K562 (cell line): ENCODE results near the gene ARFGEF3. TPM values are rescaled to one million over a fixed set of nuclear protein-coding genes. Genes with fewer than 3 reads are reported as not detected.

Experiments
- ATAC-seq: fragments of 200-7000 bp; cut with Tn5 transposase; 3 replicates; pipeline ENCODE4 v1.9.1; 2020; ENCODE audit warnings: moderate library complexity
- BruUV-seq: library from RNA; stranded (reverse); fragments of 400-500 nt; replicated peaks from 2 replicates; lab custom pipeline; 2021; lab: Mats Ljungman, UMichigan
- CTCF ChIA-PET: fragments of 300-600 bp; formaldehyde crosslinking; extraction: SDS; loops from one replicate; lab custom pipeline; 2021; ENCODE audit warnings: low intra/inter-chr PET ratio; lab: Yijun Ruan, JAX
- POLR2A ChIA-PET: fragments of 300-600, 350-650 bp; sonication (Branson Sonifier 250); formaldehyde crosslinking; extraction: SDS; loops from one replicate; lab custom pipeline; 2021; ENCODE audit warnings: antibody characterized with exemption, inconsistent platforms; lab: Yijun Ruan, JAX
- DNase-seq, 4 experiments: peaks; one replicate each; pipeline versions ENCODE4 v3.0.0 to v3.0.0-alpha.2; 2011 to 2018; ENCODE audit warnings: low spot score in 3 of 4, mixed read lengths in 3 of 4; ENCODE audit errors: extremely low read depth in 1 of 4
- FAIRE-seq: peaks from 2 replicates; lab custom pipeline; 2011; peaks lifted over from hg19 to GRCh38; lab: Jason Lieb, UNC
- H2AFZ ChIP-seq: 2 replicates; pipeline ENCODE4 v1.6.0; 2011; ENCODE audit warnings: low read depth, low read length, control low read depth, inconsistent platforms
- H3K27ac ChIP-seq: fragments of 200-600 bp; 3 replicates; pipeline ENCODE4 v1.8.0; 2011; ENCODE audit warnings: low read depth, mild to moderate bottlenecking, control low read depth, inconsistent platforms, low read length, moderate library complexity, mixed read lengths; ENCODE audit errors: extremely low read depth
- H3K27me3 ChIP-seq, 2 experiments: fragments of 300-600 bp in 1 of 2; 2 replicates in 1 of 2; 3 replicates in 1 of 2; pipeline versions ENCODE4 v1.6.0 to v1.8.0; 2011; ENCODE audit warnings: inconsistent platforms in 2 of 2, low read length in 2 of 2, mild to moderate bottlenecking in 1 of 2, mixed read lengths in 1 of 2, moderate library complexity in 1 of 2; ENCODE audit not compliant: control insufficient read depth in 2 of 2, insufficient read depth in 2 of 2
- H3K36me3 ChIP-seq: fragments of 300-600 bp; 3 replicates; pipeline ENCODE4 v1.8.0; 2011; ENCODE audit warnings: mild to moderate bottlenecking, low read length, inconsistent platforms; ENCODE audit not compliant: control insufficient read depth, insufficient read depth
- H3K4me1 ChIP-seq, 2 experiments: fragments of 200-600 bp in 1 of 2; replicated peaks in 1 of 2; 2 replicates in 1 of 2; 3 replicates in 1 of 2; pipeline versions ENCODE4 v1.5.1 to v1.8.0; 2011; ENCODE audit warnings: inconsistent platforms in 2 of 2, low read length in 2 of 2, mild to moderate bottlenecking in 1 of 2, mixed read lengths in 1 of 2, moderate library complexity in 1 of 2; ENCODE audit not compliant: control insufficient read depth in 2 of 2, insufficient read depth in 2 of 2
- H3K4me2 ChIP-seq: 2 replicates; pipeline ENCODE4 v1.6.1; 2011; ENCODE audit warnings: low read length, control low read depth, inconsistent platforms, mixed read lengths; ENCODE audit not compliant: insufficient read depth
- H3K4me3 ChIP-seq: fragments of 200-600 bp; sonication (generic), shearing (Covaris generic); 2 replicates; pipeline ENCODE4 v1.5.1; 2016; ENCODE audit warnings: control low read depth, inconsistent platforms
- H3K79me2 ChIP-seq: fragments of 200-600 bp; 3 replicates; pipeline ENCODE4 v1.8.0; 2011; ENCODE audit warnings: low read length, inconsistent platforms; ENCODE audit not compliant: control insufficient read depth, insufficient read depth
- H3K9ac ChIP-seq, 2 experiments: 2 replicates each; pipeline versions ENCODE4 v1.6.0 to v1.6.1; 2011; ENCODE audit warnings: low read depth in 2 of 2, low read length in 2 of 2, control low read depth in 1 of 2, inconsistent platforms in 1 of 2, mild to moderate bottlenecking in 1 of 2, mixed read lengths in 1 of 2; ENCODE audit not compliant: insufficient read depth in 1 of 2
- H3K9me1 ChIP-seq: one replicate; pipeline ENCODE4 v1.6.0; 2011; ENCODE audit warnings: inconsistent platforms, mild to moderate bottlenecking, low read length, moderate library complexity; ENCODE audit not compliant: control insufficient read depth, insufficient read depth
- H3K9me3 ChIP-seq: replicated peaks from 2 replicates; pipeline ENCODE4 v1.5.1; 2011; ENCODE audit warnings: low read depth, low read length, inconsistent platforms; ENCODE audit not compliant: control insufficient read depth, insufficient read depth
- H4K20me1 ChIP-seq: replicated peaks from 2 replicates; pipeline ENCODE4 v1.6.1; 2011; ENCODE audit warnings: low read length, inconsistent platforms, mixed read lengths; ENCODE audit not compliant: control insufficient read depth, insufficient read depth
- BHLHE40 ChIP-seq: IDR thresholded peaks from 2 replicates; pipeline ENCODE4 v1.6.1; 2011; ENCODE audit warnings: low read length, improper control_type of control experiment
- ESRRB ChIP-seq: fragments of 250-450 bp; sonication (Bioruptor Pico); IDR thresholded peaks from 2 replicates; pipeline ENCODE4 v1.5.0; 2020; ENCODE audit warnings: mild to moderate bottlenecking, moderate library complexity, borderline replicate concordance
- NR3C1 ChIP-seq: sonication (generic); formaldehyde crosslinking; IDR thresholded peaks from 2 replicates; pipeline ENCODE4 v1.8.1; 2022; ENCODE audit warnings: missing genetic modification reagents
- RNF2 ChIP-seq: sonication (generic); IDR thresholded peaks from 2 replicates; pipeline ENCODE4 v1.6.1; 2016
- ZNF354B ChIP-seq: fragments of 250-450 bp; sonication (Bioruptor Pico); IDR thresholded peaks from 2 replicates; pipeline ENCODE4 v1.4.0; 2020
- WGBS: fragments of 100-300 bp; shearing (Covaris generic); methylation state at CpG from one replicate; pipeline ENCODE4 v1.1.6; 2016; ENCODE audit warnings: low coverage, mixed read lengths; ENCODE audit not compliant: insufficient coverage; ENCODE audit errors: missing lambda C conversion rate; 5-methylcytosine and 5-hydroxymethylcytosine counted together
- in situ Hi-C: fragments of 300-500 bp; cut with MboI; formaldehyde crosslinking; loops from 4 replicates; pipeline ENCODE4 v1.15.0; 2018; ENCODE audit warnings: inconsistent platforms, mixed read lengths
- intact Hi-C: fragments of 100-400 bp; cut with micrococcal nuclease; formaldehyde crosslinking; loops from 2 replicates; pipeline ENCODE4 v1.14.2; 2022
- polyA plus RNA-seq, 8 experiments: library from polyadenylated mRNA; depleted of rRNA in 4 of 8; stranded (reverse) in 5 of 8; unstranded in 3 of 8; fragments of >200 nt; fragmentation: Nextera tagmentation in 2 of 8; fragmentation: Illumina TruSeq in 1 of 8; extraction: Ambion mirVana in 2 of 8; extraction: Trizol in 1 of 8; gene quantifications; 2 replicates each; pipeline versions ENCODE4 v1.2.1 to v1.2.3, GENCODE V29; 2011 to 2014; ENCODE audit warnings: inconsistent platforms in 1 of 8, missing spikeins in 1 of 8
- total RNA-seq, 7 experiments: library from RNA; depleted of rRNA in 6 of 7; stranded (reverse); fragments of >200 nt in 6 of 7; fragmentation: Illumina TruSeq in 2 of 7; extraction: Trizol in 2 of 7; gene quantifications; 2 replicates each; pipeline versions ENCODE4 v1.2.1 to v1.2.3, GENCODE V29; 2011 to 2021; ENCODE audit warnings: low replicate concordance in 1 of 7
- TF ChIP-seq, protein P1 (sequence below): sonication (generic); formaldehyde crosslinking; IDR thresholded peaks from 2 replicates; pipeline ENCODE4 v1.8.0; 2022; ENCODE audit warnings: mild to moderate bottlenecking, missing genetic modification reagents
- TF ChIP-seq, protein P2 (sequence below): IDR thresholded peaks from 2 replicates; pipeline ENCODE4 v1.6.1; 2016; ENCODE audit warnings: missing genetic modification characterization, missing compliant biosample characterization
- TF ChIP-seq, protein P3 (sequence below): fragments of 450-650 bp; IDR thresholded peaks from 2 replicates; pipeline ENCODE4 v1.6.1; 2017; ENCODE audit warnings: antibody characterized with exemption

The ARFGEF3 gene
- total and polyA plus RNA-seq, 9 of the 15 experiments (the other 6 are each of a cell fraction or from before 2014, with no cell fraction given) = under 0.01 to 0.02 TPM; not detected in 7

DNA sequence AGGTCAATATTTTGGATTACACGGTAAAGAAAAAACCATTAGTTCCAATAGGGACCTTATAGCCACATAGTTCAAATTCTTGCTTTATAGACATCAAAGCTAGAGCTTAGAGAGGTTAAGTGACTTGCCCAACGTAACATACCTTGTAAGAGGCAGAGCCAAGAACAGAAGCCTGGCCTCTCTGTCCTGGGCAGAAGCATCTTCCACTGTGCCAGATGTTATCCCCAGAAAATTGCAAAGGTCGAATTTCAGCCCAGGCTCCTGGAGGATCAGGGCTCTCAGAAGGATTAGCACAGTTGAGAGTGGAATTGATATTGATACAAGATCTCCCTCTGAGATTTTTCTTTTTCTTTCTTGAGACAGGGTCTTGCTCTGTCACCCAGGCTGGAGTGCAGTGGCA is 222.0 kb downstream of the ARFGEF3 start:
- no peak for DNase-seq
- Histone ChIP-seq H3K79me2 (no peaks in the 10 kb centered on the region), H3K27me3 (peaks cover 8 to 19% of the 10 kb centered on the region in 2 experiments), H2AFZ (no peak overlapping the region), H3K4me3 (no peak overlapping the region), H3K9ac (no peak overlapping the region), H3K36me3 (no peaks in the 10 kb centered on the region), H3K9me1 (no peaks in the 10 kb centered on the region), H3K4me2 (no peak overlapping the region), H4K20me1 (no peaks in the 10 kb centered on the region), H3K9me3 (no peaks in the 10 kb centered on the region), H3K27ac (no peak overlapping the region), H3K4me1 (peaks cover 0 to 2% of the 10 kb centered on the region in 2 experiments; a peak in 1 of 5 replicates)
- in situ Hi-C loops = no loop called here
- BruUV-seq = no TSS peak
- CTCF ChIA-PET = no interaction called here
- intact Hi-C loops = no loop called here
- TF ChIP-seq, protein P1, sequence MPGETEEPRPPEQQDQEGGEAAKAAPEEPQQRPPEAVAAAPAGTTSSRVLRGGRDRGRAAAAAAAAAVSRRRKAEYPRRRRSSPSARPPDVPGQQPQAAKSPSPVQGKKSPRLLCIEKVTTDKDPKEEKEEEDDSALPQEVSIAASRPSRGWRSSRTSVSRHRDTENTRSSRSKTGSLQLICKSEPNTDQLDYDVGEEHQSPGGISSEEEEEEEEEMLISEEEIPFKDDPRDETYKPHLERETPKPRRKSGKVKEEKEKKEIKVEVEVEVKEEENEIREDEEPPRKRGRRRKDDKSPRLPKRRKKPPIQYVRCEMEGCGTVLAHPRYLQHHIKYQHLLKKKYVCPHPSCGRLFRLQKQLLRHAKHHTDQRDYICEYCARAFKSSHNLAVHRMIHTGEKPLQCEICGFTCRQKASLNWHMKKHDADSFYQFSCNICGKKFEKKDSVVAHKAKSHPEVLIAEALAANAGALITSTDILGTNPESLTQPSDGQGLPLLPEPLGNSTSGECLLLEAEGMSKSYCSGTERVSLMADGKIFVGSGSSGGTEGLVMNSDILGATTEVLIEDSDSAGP (CRISPR knock-in tag) = no peak
- TF ChIP-seq RNF2 (no peak), NR3C1 (CRISPR knock-in tag) (no peak), BHLHE40 (no peak), ESRRB (CRISPR knock-in tag) (no peak), ZNF354B (no peak)
- TF ChIP-seq, protein P2, sequence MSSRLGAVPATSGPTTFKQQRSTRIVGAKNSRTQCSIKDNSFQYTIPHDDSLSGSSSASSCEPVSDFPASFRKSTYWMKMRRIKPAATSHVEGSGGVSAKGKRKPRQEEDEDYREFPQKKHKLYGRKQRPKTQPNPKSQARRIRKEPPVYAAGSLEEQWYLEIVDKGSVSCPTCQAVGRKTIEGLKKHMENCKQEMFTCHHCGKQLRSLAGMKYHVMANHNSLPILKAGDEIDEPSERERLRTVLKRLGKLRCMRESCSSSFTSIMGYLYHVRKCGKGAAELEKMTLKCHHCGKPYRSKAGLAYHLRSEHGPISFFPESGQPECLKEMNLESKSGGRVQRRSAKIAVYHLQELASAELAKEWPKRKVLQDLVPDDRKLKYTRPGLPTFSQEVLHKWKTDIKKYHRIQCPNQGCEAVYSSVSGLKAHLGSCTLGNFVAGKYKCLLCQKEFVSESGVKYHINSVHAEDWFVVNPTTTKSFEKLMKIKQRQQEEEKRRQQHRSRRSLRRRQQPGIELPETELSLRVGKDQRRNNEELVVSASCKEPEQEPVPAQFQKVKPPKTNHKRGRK (tag) = no peak
- TF ChIP-seq, protein P3, sequence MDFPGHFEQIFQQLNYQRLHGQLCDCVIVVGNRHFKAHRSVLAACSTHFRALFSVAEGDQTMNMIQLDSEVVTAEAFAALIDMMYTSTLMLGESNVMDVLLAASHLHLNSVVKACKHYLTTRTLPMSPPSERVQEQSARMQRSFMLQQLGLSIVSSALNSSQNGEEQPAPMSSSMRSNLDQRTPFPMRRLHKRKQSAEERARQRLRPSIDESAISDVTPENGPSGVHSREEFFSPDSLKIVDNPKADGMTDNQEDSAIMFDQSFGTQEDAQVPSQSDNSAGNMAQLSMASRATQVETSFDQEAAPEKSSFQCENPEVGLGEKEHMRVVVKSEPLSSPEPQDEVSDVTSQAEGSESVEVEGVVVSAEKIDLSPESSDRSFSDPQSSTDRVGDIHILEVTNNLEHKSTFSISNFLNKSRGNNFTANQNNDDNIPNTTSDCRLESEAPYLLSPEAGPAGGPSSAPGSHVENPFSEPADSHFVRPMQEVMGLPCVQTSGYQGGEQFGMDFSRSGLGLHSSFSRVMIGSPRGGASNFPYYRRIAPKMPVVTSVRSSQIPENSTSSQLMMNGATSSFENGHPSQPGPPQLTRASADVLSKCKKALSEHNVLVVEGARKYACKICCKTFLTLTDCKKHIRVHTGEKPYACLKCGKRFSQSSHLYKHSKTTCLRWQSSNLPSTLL = no peak
- 6% methylated on average over 3 of the region's 3 CpGs for WGBS
- no peak for ATAC-seq
- POLR2A ChIA-PET = interaction anchor here (0.6 kb wide), 1 partner anchor 51 kb away, joined by 3 read pairs; no protein-coding TSS in a partner anchor
- no peak for FAIRE-seq
